Esophagus muscularis mucosa (tissue), 4 donors: ENCODE measurements around the gene TXNDC5.
A peak's percentile ranks its signal among the peaks of the same experiment; 100 is the strongest.

Source experiments
- EP300 ChIP-seq: sonication (generic); formaldehyde crosslinking; IDR thresholded peaks from one replicate; pipeline ENCODE4 v1.6.1; 2017; ENCODE audit warnings: antibody characterized with exemption
- POLR2A ChIP-seq: fragments of 450-650 bp; IDR thresholded peaks from one replicate; pipeline ENCODE4 v1.6.1; 2017; ENCODE audit warnings: antibody characterized with exemption, moderate library complexity, mild to moderate bottlenecking, low read depth
- POLR2AphosphoS5 ChIP-seq, 2 donors: sonication (generic); formaldehyde crosslinking; IDR thresholded peaks; one replicate each; pipeline ENCODE4 v1.6.1; 2017; ENCODE audit warnings: antibody characterized with exemption in 2 of 2
- TF ChIP-seq, protein P1 (sequence below), 3 experiments: fragments of 200-600 bp in 2 of 3; fragments of 450-650 bp in 1 of 3; sonication (generic) in 2 of 3; IDR thresholded peaks; one replicate each; pipeline ENCODE4 v1.5.1; 2017 to 2019; ENCODE audit warnings: antibody characterized with exemption in 3 of 3, mild to moderate bottlenecking in 2 of 3, moderate library complexity in 1 of 3

DNA sequence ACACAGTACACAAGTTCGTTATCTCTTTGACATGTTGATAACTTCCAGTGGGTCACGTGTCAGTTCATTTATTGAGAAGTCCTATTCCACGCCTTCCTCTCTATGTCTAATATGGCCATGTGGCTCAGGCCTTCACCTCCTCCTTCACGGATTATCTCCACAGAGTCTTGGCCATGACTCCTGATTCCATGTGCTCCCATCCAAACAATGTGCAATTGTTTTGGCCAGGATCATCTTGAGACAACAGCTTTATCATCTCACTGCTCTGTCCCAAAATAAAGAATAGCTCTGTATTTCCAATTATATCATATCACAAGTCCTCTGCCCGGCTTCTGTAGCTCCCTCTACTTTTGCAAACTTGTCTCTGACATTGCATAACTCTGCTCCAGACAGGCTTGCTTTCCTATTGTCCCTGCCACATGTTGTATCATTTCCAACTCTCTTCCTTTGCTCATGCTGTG, 11.1 kb upstream of the TXNDC5 start:
- TF ChIP-seq, protein P1, sequence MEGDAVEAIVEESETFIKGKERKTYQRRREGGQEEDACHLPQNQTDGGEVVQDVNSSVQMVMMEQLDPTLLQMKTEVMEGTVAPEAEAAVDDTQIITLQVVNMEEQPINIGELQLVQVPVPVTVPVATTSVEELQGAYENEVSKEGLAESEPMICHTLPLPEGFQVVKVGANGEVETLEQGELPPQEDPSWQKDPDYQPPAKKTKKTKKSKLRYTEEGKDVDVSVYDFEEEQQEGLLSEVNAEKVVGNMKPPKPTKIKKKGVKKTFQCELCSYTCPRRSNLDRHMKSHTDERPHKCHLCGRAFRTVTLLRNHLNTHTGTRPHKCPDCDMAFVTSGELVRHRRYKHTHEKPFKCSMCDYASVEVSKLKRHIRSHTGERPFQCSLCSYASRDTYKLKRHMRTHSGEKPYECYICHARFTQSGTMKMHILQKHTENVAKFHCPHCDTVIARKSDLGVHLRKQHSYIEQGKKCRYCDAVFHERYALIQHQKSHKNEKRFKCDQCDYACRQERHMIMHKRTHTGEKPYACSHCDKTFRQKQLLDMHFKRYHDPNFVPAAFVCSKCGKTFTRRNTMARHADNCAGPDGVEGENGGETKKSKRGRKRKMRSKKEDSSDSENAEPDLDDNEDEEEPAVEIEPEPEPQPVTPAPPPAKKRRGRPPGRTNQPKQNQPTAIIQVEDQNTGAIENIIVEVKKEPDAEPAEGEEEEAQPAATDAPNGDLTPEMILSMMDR (IDR thresholded peaks at IDR 0.05) = no peak
- TF ChIP-seq POLR2AphosphoS5 (IDR thresholded peaks at IDR 0.05) = peak in 1 of 2 donors; percentile 23
- no peak for TF ChIP-seq EP300
- TF ChIP-seq POLR2A = no peak
